Upper lobe of left lung (tissue), 6 donors: ENCODE data around the gene CYS1. TPM values are rescaled to one million over a fixed set of nuclear protein-coding genes. Genes with fewer than 3 reads are reported as not detected.
A peak's percentile ranks its signal among the peaks of the same experiment; 100 is the strongest.

Experiments used
- ATAC-seq, 2 donors: fragments of 200-7000 bp; cut with Tn5 transposase; one replicate each; pipeline ENCODE4 v1.9.1; 2022; ENCODE audit warnings: mild to moderate bottlenecking in 2 of 2, moderate library complexity in 2 of 2; ENCODE audit not compliant: low FRiP score in 2 of 2
- DNase-seq, 2 donors: peaks; one replicate each; pipeline ENCODE4 v3.0.0-alpha.2; 2019 to 2020
- H3K27ac ChIP-seq, 4 donors: fragments of 200-600 bp; sonication (generic); one replicate each; pipeline ENCODE4 v1.5.1; 2016 to 2019
- H3K27me3 ChIP-seq, 4 donors: fragments of 200-600 bp; sonication (generic); one replicate each; pipeline ENCODE4 v1.5.1; 2017 to 2019
- H3K36me3 ChIP-seq, 4 donors: fragments of 200-600 bp; sonication (generic); one replicate each; pipeline ENCODE4 v1.5.1; 2016 to 2019
- H3K4me1 ChIP-seq, 4 donors: fragments of 200-600 bp; sonication (generic); one replicate each; pipeline ENCODE4 v1.5.1; 2018 to 2019
- H3K4me3 ChIP-seq, 4 donors: fragments of 200-600 bp; sonication (generic); one replicate each; pipeline ENCODE4 v1.5.1; 2017 to 2019; ENCODE audit warnings: mild to moderate bottlenecking in 2 of 4, moderate library complexity in 1 of 4
- H3K9me3 ChIP-seq, 4 donors: fragments of 200-600 bp; sonication (generic); one replicate each; pipeline ENCODE4 v1.5.1; 2018 to 2019
- EP300 ChIP-seq, 4 donors: sonication (generic); formaldehyde crosslinking; IDR thresholded peaks; one replicate each; pipeline ENCODE4 v1.5.1; 2017; ENCODE audit warnings: antibody characterized with exemption in 4 of 4, control low read depth in 2 of 4
- POLR2A ChIP-seq, 4 donors: fragments of 450-650 bp; IDR thresholded peaks; one replicate each; pipeline ENCODE4 v1.5.1; 2016 to 2017; ENCODE audit warnings: antibody characterized with exemption in 4 of 4, mild to moderate bottlenecking in 2 of 4
- POLR2AphosphoS5 ChIP-seq, 2 donors: sonication (generic); formaldehyde crosslinking; IDR thresholded peaks; one replicate each; pipeline ENCODE4 v1.5.1; 2017; ENCODE audit warnings: antibody characterized with exemption in 2 of 2
- WGBS, 2 donors: methylation state at CpG; one replicate each; pipeline ENCODE4 v1.1.5; 2017 to 2018; 5-methylcytosine and 5-hydroxymethylcytosine counted together
- total RNA-seq, 6 donors: library from RNA; depleted of rRNA in 4 of 6; stranded (reverse); fragments of >200 nt in 4 of 6; gene quantifications; one replicate each; pipeline versions ENCODE4 v1.1.0 to v1.2.1, GENCODE V29; 2016 to 2021
- TF ChIP-seq, protein P1 (sequence below), 6 experiments: fragments of 450-650 bp in 4 of 6; fragments of 200-600 bp in 2 of 6; sonication (generic) in 2 of 6; IDR thresholded peaks; one replicate each; pipeline ENCODE4 v1.5.1; 2016 to 2019; ENCODE audit warnings: antibody characterized with exemption in 6 of 6
- donor health status: DM: no; HTN: no; CAD: no; lungs with moderate emphysema.
- donor health status: DM: no; HTN: yes; CAD: no; lungs with severe emphysema.

Gene CYS1
- total RNA-seq, 6 donors from 2014 or later: 1.0 to 8.2 (median 5.6) TPM

DNA sequence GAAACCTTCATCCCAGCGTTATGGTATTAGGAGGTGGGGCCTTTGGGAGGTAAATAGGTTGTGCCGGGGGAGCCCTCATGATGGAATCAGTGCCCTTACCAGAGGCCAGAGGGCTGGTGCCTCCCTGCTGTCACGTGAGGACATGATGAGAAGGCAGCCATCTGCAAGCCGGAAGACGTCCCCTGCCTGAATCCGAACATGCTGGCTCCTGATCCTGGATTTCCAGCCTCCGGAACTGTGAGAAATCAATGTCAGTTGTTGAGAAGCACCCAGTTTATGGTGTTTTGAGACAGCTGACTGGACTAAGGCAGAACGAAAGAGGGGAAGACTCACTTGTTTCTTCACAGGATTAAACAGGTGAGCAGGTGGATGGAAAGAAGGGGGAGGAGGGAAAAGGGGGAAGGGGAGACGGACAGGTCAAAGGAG lies 49.9 kb downstream of the CYS1 start:
- H3K36me3 ChIP-seq: no peaks in the 10 kb centered on the region
- TF ChIP-seq, protein P1, sequence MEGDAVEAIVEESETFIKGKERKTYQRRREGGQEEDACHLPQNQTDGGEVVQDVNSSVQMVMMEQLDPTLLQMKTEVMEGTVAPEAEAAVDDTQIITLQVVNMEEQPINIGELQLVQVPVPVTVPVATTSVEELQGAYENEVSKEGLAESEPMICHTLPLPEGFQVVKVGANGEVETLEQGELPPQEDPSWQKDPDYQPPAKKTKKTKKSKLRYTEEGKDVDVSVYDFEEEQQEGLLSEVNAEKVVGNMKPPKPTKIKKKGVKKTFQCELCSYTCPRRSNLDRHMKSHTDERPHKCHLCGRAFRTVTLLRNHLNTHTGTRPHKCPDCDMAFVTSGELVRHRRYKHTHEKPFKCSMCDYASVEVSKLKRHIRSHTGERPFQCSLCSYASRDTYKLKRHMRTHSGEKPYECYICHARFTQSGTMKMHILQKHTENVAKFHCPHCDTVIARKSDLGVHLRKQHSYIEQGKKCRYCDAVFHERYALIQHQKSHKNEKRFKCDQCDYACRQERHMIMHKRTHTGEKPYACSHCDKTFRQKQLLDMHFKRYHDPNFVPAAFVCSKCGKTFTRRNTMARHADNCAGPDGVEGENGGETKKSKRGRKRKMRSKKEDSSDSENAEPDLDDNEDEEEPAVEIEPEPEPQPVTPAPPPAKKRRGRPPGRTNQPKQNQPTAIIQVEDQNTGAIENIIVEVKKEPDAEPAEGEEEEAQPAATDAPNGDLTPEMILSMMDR (IDR thresholded peaks at IDR 0.05): no peak
- TF ChIP-seq EP300 (IDR thresholded peaks at IDR 0.05) (no peak), POLR2A (IDR thresholded peaks at IDR 0.05) (no peak), POLR2AphosphoS5 (IDR thresholded peaks at IDR 0.05) (no peak)
- ATAC-seq (no peak), DNase-seq (no peak)
- H3K27ac ChIP-seq: peak overlapping the region; percentile 65 to 90 (median 88)
- WGBS, 2 donors: 60 to 77% methylated on average over 8 to 9 of the region's 9 CpGs
- peaks cover 26 to 41% (median 32%) of the 10 kb centered on the region in 4 donors for H3K4me1 ChIP-seq
- no peaks in the 10 kb centered on the region for H3K27me3 ChIP-seq
- H3K4me3 ChIP-seq: peak overlapping the region in 1 of 4 donors; percentile 34
- H3K9me3 ChIP-seq: no peaks in the 10 kb centered on the region

DNA sequence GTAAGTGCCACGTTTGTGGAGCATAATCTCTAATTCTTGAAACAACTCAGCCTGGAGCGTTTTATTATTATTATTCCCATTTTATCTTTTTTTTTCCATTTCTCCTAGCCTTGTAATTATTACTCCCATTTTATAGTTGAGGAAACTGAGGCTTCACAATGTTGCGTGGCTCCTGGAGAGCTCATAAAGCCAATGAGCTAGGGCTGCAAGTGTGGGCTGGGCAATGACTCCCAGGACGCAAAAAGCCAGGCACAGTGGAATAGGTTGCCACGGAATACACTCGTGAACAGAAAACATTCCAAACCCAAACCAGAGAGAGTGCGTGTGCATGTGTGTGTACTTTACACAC lies 50.4 kb downstream of the CYS1 start:
- H3K27me3 ChIP-seq: no peaks in the 10 kb centered on the region
- no peaks in the 10 kb centered on the region for H3K36me3 ChIP-seq
- no peak for DNase-seq
- ATAC-seq: no peak
- peak overlapping the region; percentile 83 to 90 (median 88) for H3K27ac ChIP-seq
- H3K4me1 ChIP-seq: peaks cover 21 to 36% (median 28%) of the 10 kb centered on the region in 4 donors
- WGBS, 2 donors: 68 to 72% methylated on average over 7 of the region's 7 CpGs
- no peaks in the 10 kb centered on the region for H3K9me3 ChIP-seq
- H3K4me3 ChIP-seq: peak overlapping the region in 1 of 4 donors; percentile 34
- TF ChIP-seq EP300 (IDR thresholded peaks at IDR 0.05) (no peak), POLR2A (IDR thresholded peaks at IDR 0.05) (no peak), POLR2AphosphoS5 (IDR thresholded peaks at IDR 0.05) (no peak)
- TF ChIP-seq, protein P1 (IDR thresholded peaks at IDR 0.05): no peak

DNA sequence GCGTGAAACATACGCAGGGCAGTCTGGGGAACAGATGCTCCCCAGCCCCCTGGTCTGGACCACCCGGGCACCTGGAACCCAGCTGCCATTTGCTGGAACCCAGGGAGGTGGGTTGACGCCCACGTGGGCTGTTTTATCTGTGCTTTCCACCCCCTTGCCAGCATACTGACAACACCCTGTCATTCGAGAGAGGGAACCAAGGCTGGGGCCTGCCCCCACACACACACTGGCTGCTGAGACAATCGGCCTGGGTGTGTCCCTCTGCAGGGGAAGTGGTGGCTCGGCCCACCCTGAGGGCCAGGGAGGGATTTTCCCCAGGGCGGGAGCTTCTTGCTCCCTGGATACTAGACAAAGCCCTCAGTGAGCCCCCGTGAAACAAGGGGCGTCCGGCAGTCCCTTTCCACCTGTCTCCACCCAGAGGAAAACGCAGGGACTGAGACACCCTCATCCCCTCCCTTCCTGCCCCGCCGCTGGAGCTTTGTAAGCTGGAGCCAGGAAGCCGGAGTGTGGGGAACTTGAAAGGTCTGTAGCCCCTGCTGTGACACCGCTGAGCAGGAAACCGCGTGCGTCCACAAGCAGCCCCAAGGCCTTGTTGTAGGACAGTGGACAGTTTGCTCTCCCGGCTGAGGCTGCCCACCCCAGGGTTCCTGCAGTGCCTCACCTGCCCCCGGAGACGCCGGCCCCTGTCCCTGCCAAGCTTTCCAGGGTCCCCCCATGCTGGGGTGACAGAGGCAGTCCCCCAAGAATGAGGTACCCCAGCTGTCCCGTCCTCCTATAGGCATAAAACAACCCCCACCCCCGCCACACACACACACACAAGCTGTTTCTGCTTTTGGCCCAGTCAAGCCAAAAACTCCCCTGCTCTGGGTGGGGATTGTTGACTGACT lies 51.0 kb downstream of the CYS1 start:
- peak in 3 of 4 donors; percentile 15 to 51 (median 50) for TF ChIP-seq POLR2A (IDR thresholded peaks at IDR 0.05)
- TF ChIP-seq EP300 (IDR thresholded peaks at IDR 0.05): peak in 1 of 4 donors; percentile 18
- TF ChIP-seq, protein P1 (IDR thresholded peaks at IDR 0.05): peak in 3 of 6 experiments; percentile 11 to 32 (median 32)
- TF ChIP-seq POLR2AphosphoS5 (IDR thresholded peaks at IDR 0.05): peak; percentile 35 to 74
- ATAC-seq (peak; percentile 87 to 88), DNase-seq (peak; percentile 75 to 83)
- Histone ChIP-seq H3K36me3 (no peaks in the 10 kb centered on the region), H3K4me1 (peaks cover 17 to 30% (median 24%) of the 10 kb centered on the region in 4 donors), H3K9me3 (no peaks in the 10 kb centered on the region), H3K27me3 (no peaks in the 10 kb centered on the region), H3K27ac (peak overlapping the region; percentile 83 to 90 (median 88)), H3K4me3 (peak overlapping the region in 2 of 4 donors; percentile 8 to 34)
- 21 to 26% methylated on average over 12 to 24 of the region's 26 CpGs for WGBS, 2 donors

DNA sequence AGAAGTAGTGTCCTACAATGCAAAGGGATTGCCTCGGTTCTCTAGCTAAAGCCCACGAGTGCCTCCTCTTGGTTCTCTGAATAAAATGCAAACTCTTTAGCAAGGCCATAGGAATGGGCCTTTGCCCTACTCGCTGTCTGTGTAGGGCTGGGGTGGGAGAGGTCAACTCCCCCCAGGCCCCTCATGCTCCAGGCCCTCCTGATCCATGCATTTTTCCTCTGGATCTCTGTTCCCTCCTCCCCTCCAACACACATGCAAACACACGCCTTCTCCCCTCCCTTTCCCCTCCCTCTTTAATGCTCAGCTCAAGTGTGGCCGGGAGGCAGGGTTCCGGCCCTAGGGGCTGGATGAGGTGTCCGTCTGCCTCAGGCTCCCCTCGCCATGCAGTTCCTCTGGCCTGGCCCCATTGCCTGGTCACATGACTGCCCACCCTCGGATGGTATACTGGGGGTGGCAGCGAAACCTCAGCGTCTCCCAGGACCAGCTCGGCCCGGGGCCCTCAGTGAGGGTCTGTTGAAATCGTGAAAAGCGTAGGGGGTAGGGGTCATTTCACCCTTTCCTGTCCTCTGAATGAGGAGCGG lies 51.7 kb downstream of the CYS1 start:
- H3K4me3 ChIP-seq: peak overlapping the region in 1 of 4 donors; percentile 34
- ATAC-seq: no peak

More for the DNA sequence above, 51.7 kb downstream of the CYS1 start:
- H3K27me3 ChIP-seq: no peaks in the 10 kb centered on the region
- TF ChIP-seq POLR2A (IDR thresholded peaks at IDR 0.05): no peak
- TF ChIP-seq EP300 (IDR thresholded peaks at IDR 0.05): no peak
- TF ChIP-seq, protein P1 (IDR thresholded peaks at IDR 0.05): peak in 1 of 6 experiments; percentile 4
- no peak for TF ChIP-seq POLR2AphosphoS5 (IDR thresholded peaks at IDR 0.05)
- WGBS, 2 donors: 59 to 72% methylated on average over 14 to 16 of the region's 16 CpGs
- no peaks in the 10 kb centered on the region for H3K9me3 ChIP-seq
- no peak for DNase-seq
- H3K36me3 ChIP-seq: no peaks in the 10 kb centered on the region
- peak overlapping the region; percentile 83 to 90 (median 88) for H3K27ac ChIP-seq
- H3K4me1 ChIP-seq: peaks cover 17 to 30% (median 24%) of the 10 kb centered on the region in 4 donors
